Spleen (tissue), 7 donors: ENCODE results near the gene RNFT2.

ENCODE experiments used
- CTCF ChIP-seq, 11 experiments: fragments of 200-600 bp in 7 of 11; fragments of 450-650 bp in 4 of 11; sonication (generic) in 4 of 11; IDR thresholded peaks in 8 of 11; conservative IDR thresholded peaks in 3 of 11; 1 replicate in 7 of 11; 2 replicates in 4 of 11; pipeline versions ENCODE4 v1.4.0 to v1.8.0; 2016 to 2021; ENCODE audit warnings: antibody characterized with exemption in 11 of 11, inconsistent platforms in 4 of 11, mild to moderate bottlenecking in 1 of 11
- POLR2A ChIP-seq, 3 donors: fragments of 450-650 bp; IDR thresholded peaks; one replicate each; pipeline ENCODE4 v1.5.1; 2017; ENCODE audit warnings: antibody characterized with exemption in 3 of 3, mild to moderate bottlenecking in 1 of 3
- donor health status: DM: no; HTN: no; CAD: no; lungs with moderate emphysema.
- donor health status: DM: no; HTN: no; CAD: no.
- donor health status: DM: no; HTN: no; CAD: no.

- no peak for TF ChIP-seq CTCF (IDR thresholded peaks at IDR 0.05 in 8 of 11, conservative IDR thresholded peaks at IDR 0.05 in 3 of 11)
- no peak for TF ChIP-seq POLR2A (IDR thresholded peaks at IDR 0.05)
These were observed 142.2 kb downstream of the RNFT2 start for GRCh38 chr12:116880213-116880816.
